ENCODE measurements around the gene DYSF.

Gene DYSF

DNA sequence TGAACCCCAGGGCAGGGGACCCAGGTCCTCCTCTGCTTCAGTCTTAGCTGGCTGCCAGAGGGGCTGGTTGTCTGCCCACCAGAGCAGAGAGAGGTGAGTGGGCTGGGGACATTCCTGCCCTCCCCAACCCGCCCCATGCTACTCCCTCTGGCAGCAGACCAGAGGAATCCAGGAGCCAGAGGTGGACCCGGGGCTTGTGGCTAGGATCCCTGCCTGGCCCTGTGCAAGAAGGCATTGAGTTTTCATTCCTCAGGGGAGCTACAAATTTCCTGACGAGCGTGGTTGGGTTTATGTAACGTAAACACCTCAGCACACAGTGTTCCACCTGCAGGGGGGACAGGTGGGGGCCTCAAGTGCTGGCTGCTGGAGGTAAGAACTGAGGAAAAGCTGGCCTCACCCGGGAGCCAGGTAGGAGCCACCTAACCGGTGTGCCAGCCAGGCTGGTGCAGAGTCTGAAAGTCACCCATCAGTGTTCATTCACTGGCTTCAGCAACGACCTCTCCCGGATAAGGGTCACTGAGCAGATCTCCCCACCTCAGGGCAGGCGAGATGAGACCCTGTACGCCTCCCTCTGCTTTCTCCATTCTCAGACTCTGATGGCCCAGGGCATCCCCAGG, 246.8 kb downstream of the DYSF start:
- no peak for TF ChIP-seq Cebpa-rat (IDR thresholded peaks at IDR 0.05)
- no peaks in the 10 kb centered on the region for H4K20me1 ChIP-seq
- H3K4me1 ChIP-seq: peaks cover 0 to 15% (median 3%) of the 10 kb centered on the region in 10 experiments; a peak in 6 of 20 replicates
- H3K27me3 ChIP-seq: no peaks in the 10 kb centered on the region
- no peaks in the 10 kb centered on the region for H3K9me3 ChIP-seq (replicated peaks in 1 of 11)
- no peak overlapping the region for H3K4me3 ChIP-seq
- no peak overlapping the region for H3K27ac ChIP-seq
- no peak overlapping the region for H3K9ac ChIP-seq
- H3K4me2 ChIP-seq: peak overlapping the region in 2 of 11 experiments; percentile 18 to 25; a peak in 3 of 22 replicates
- H3K36me3 ChIP-seq: no peaks in the 10 kb centered on the region

DNA sequence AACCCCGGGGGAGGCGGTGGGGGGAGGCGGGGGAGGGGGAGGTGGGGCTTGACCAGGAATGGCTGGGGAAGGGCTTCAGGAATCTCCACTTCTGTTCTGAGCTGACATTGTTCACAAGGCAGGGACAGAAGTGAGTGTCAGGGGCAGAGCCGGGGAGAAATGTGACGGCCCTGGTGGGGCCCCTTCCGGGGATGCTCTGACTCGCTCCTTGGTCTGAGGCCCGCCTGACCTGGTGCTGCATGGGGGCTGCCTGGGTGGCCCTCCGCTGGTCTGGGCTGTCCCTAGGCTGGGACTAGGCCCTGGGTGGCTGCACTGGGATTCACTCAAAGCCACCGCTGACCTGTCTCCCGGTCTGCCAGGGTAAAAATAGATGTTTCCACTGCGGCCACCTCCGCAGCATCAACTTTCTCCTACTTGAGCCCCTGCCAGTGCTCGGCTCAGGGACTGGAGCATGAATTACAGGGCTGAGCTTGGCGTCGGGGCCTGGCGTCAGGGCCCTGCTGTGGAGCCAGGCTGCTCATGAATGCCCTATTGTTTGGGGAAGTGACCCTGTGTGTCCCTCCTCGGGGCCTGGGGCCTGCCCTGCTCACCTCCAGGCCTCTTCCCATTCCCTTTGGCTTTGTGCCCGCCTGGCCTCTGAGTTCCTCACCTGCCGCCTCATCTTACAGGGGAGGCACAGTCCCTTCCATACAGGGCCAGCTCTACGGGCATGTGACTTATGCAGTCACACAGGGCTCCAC, 247.5 kb downstream of the DYSF start:
- no peaks in the 10 kb centered on the region for H4K20me1 ChIP-seq
- H3K4me2 ChIP-seq: no peak overlapping the region
- H3K9ac ChIP-seq: no peak overlapping the region
- H3K27me3 ChIP-seq: no peaks in the 10 kb centered on the region
- no peak overlapping the region for H3K4me3 ChIP-seq
- peaks cover 0 to 21% (median 10%) of the 10 kb centered on the region in 10 experiments; a peak in 12 of 20 replicates for H3K4me1 ChIP-seq
- H3K36me3 ChIP-seq: no peaks in the 10 kb centered on the region
- TF ChIP-seq Cebpa-rat (IDR thresholded peaks at IDR 0.05): no peak
- no peak overlapping the region for H3K27ac ChIP-seq
- H3K9me3 ChIP-seq (replicated peaks in 1 of 11): no peaks in the 10 kb centered on the region

DNA sequence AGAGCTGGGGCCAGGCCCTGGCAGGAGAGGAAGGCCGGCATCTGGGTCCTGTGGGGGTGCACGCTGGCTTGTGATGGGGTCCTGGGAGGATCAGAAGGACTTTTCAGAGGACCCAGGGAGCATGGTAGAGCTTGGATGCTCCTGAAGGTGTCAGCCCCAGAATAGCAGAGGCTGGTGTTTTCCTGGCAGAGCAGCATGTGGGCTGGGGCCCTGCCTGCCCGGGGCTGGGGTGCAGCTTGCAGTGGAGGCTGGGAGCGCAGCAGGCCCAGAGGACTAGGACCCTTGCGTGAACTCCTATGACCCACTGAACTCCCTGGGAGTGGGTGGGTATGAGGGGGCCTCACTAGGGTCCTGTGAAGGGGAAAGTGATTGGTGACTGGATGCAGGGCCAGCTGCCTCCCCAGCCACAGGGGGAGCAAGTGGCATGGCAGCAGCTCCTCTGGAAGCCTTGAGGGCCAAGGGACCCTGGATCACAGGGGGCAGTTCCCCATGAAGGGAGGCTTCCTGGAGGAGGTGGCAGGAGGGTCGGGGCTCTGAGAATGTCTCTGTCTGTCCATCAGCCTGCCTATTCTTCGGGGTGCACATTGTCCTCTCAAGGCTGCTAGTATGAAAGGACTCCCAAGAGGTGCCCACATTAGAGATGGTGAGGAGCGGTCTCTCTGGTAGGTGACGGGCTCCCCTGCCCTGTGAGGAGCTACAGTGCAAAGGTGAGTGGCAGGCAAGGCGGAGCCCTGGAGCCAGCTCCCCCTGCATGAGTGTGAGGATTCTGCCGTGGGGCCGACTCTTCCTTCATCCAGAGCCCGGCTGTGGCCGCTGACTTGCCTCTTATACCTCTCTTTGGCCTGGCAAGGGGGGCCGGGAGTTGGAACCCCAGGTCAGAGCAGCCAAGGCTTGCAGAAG, 249.0 kb downstream of the DYSF start:
- Histone ChIP-seq H3K9me3 (replicated peaks in 1 of 11) (no peaks in the 10 kb centered on the region), H3K27me3 (no peaks in the 10 kb centered on the region), H3K4me3 (no peak overlapping the region), H3K4me2 (no peak overlapping the region), H3K36me3 (no peaks in the 10 kb centered on the region), H4K20me1 (no peaks in the 10 kb centered on the region), H3K4me1 (peaks cover 0 to 25% (median 11%) of the 10 kb centered on the region in 10 experiments; a peak in 12 of 20 replicates), H3K27ac (no peak overlapping the region), H3K9ac (no peak overlapping the region)
- no peak for TF ChIP-seq Cebpa-rat (IDR thresholded peaks at IDR 0.05)

DNA sequence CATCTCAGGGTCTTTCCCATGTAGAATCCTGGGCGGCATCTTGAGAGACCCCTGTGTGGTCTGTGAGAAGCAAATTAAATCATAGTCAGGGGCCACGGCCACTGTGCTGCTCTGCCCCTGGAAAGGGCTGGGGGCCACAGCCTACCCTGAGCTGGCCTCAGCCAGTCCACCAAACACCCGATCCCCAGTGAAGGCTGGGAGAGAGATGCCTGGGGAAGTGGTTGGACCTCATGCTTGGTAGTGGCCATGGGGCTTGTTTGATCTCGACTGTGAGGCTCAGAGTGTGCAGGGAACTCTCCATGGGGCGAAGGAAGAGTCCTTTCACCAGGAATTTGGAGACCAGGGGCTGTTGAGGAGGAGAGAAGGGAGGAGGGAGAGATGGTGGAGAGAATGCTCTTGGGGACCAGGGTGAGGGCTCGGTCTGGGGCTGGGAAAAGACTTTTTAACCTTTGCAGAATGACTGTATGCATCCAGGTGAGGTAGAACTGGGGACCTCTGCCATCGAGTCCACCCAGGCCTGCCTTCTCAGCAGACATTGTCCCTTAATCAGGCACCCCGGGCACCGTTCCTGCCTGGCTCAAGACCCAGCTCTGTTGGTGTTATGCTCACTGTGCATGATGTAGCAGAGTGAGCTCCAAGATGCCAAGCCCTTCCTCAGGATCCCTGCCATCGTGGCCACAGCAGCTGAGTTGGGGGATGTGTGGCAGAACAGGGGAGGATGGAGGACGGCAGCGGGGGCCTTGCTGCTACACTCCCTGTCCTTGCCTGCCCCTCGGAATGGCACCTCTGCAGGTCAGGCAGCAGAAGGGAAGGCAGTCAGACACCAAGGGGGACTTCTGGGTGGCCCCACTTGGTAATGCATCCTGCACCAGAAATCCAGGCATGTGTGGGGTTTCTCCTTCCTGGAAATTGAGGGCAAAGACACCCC, 249.9 kb downstream of the DYSF start:
- Histone ChIP-seq H3K9me3 (replicated peaks in 1 of 11) (no peaks in the 10 kb centered on the region), H3K27me3 (no peaks in the 10 kb centered on the region), H3K36me3 (no peaks in the 10 kb centered on the region), H3K9ac (no peak overlapping the region), H3K4me2 (no peak overlapping the region), H3K27ac (no peak overlapping the region), H4K20me1 (no peaks in the 10 kb centered on the region), H3K4me1 (peaks cover 0 to 25% (median 11%) of the 10 kb centered on the region in 10 experiments; a peak in 12 of 20 replicates), H3K4me3 (no peak overlapping the region)
- TF ChIP-seq Cebpa-rat (IDR thresholded peaks at IDR 0.05): no peak

DNA sequence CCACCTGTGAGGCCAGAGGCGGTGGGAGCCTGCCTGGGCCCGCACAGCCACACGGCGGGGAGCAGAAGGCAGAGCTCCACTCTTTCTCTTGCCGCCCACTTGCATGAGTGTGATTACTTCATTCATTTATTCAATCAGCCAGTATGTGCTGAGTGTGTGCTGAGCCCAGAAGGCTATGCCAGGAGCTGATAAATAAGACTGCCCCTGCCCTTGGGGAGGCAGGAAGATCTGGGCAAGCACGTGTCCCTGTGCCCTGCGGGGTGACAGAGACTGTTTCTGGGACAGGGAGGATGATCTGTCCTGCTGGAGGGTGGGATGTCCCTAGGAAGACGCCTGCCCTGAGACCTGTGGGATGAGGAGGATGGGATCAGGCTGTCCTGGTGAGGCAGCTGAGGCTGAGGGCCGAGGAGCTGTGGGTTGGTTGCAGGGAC, 250.8 kb downstream of the DYSF start:
- Histone ChIP-seq H3K27me3 (no peaks in the 10 kb centered on the region), H3K36me3 (no peaks in the 10 kb centered on the region), H3K9ac (no peak overlapping the region), H3K4me2 (no peak overlapping the region), H3K27ac (no peak overlapping the region), H3K9me3 (replicated peaks in 1 of 11) (no peaks in the 10 kb centered on the region), H3K4me3 (no peak overlapping the region), H3K4me1 (peaks cover 0 to 25% (median 11%) of the 10 kb centered on the region in 10 experiments; a peak in 12 of 20 replicates), H4K20me1 (no peaks in the 10 kb centered on the region)
- TF ChIP-seq Cebpa-rat (IDR thresholded peaks at IDR 0.05): no peak

DNA sequence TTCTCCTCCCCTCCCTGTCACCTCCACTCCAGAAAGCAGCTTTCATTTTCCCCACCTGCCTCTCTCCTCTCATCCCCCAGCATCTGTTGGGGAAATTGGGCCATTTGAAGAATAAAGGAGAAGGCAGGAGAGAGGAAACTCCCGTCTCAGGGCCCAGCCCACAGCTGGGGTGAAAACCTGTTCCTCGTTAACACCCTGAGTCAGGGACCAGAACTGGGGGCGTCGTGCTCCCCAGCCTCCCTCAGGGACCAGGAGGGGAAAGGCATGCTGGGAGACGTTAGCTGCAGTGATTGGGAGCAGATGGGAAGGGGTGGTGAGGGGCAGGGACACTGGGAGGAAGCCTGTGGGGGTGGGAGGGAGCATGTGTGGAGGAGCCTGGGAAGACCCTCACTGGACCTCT, 251.3 kb downstream of the DYSF start:
- Histone ChIP-seq H3K4me3 (no peak overlapping the region), H4K20me1 (no peaks in the 10 kb centered on the region), H3K36me3 (no peaks in the 10 kb centered on the region), H3K4me1 (peaks cover 0 to 22% (median 11%) of the 10 kb centered on the region in 10 experiments; a peak in 12 of 20 replicates), H3K27ac (no peak overlapping the region), H3K27me3 (no peaks in the 10 kb centered on the region), H3K4me2 (no peak overlapping the region; a peak in 1 of 22 replicates), H3K9ac (no peak overlapping the region), H3K9me3 (replicated peaks in 1 of 11) (no peaks in the 10 kb centered on the region)
- TF ChIP-seq Cebpa-rat (IDR thresholded peaks at IDR 0.05): no peak

DNA sequence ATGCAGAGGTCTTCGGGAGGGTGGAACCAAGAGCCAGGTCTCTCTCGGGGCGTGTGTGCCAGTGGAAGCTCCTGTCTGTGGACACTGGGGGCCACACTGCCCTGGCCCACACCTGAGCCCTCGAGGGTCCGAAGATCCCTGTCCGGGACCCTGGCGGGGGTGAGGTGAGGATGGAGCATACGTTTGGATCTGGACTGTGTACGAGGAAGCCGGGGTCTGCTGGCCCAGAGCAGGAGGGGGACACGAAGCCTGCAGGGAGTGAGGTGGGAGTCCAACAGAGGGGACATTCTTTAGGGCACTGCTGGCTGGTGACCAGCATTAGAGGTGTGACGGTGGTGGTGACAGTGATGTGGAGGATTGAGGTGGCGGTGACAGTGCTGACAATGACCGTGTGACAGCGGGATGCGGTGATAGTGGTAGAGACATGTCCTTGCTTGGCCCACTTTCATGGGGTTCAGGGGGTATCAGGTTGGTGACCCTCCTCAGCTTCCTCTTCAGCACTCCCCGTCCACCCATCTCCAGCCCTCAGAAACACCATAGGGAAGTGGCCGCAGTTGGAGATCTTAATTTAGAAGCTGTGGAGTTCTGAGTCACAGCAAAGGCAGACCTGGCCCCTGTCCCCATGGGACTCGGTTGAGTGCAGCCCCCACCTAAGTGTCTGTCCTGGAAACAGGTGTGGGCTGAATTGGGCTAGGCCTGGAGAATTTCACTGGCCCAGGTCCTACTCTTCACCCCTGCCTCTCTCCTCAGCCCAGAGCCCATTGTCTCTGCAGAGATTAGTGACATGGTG, 252.0 kb downstream of the DYSF start:
- peaks cover 0 to 19% (median 9%) of the 10 kb centered on the region in 10 experiments; a peak in 11 of 20 replicates for H3K4me1 ChIP-seq
- no peak overlapping the region for H3K9ac ChIP-seq
- H3K9me3 ChIP-seq (replicated peaks in 1 of 11): no peaks in the 10 kb centered on the region
- no peak overlapping the region for H3K27ac ChIP-seq
- no peaks in the 10 kb centered on the region for H3K36me3 ChIP-seq
- H3K4me2 ChIP-seq: peak overlapping the region in 10 of 11 experiments; percentile 4 to 37 (median 20); a peak in 8 of 22 replicates
- H4K20me1 ChIP-seq: no peaks in the 10 kb centered on the region
- no peak for TF ChIP-seq Cebpa-rat (IDR thresholded peaks at IDR 0.05)
- no peak overlapping the region for H3K4me3 ChIP-seq
- H3K27me3 ChIP-seq: no peaks in the 10 kb centered on the region

DNA sequence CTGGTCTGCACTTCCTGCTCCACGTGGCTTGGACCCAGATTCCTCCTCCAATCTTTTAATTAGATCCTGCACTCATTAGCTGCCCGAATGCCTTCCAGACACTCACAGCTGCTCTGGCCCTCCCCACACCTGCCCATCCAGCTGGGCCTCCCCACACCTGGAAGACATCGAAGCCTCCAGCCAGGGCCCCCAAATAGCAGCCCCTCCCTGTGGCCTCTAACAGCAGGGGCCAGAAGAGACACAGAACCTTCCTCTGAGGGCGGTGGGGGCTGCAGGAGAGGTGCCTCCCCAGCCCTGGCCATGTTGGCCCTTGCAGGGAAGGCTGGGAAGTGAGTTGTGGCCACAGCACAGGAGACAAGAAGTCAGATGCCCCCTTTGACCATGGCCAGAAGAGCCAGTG, 252.8 kb downstream of the DYSF start:
- Histone ChIP-seq H3K27ac (no peak overlapping the region), H3K4me1 (peaks cover 0 to 19% (median 9%) of the 10 kb centered on the region in 10 experiments; a peak in 11 of 20 replicates), H3K4me2 (peak overlapping the region in 5 of 11 experiments; percentile 16 to 37 (median 29); a peak in 2 of 22 replicates), H3K9ac (no peak overlapping the region), H4K20me1 (no peaks in the 10 kb centered on the region), H3K27me3 (no peaks in the 10 kb centered on the region), H3K9me3 (replicated peaks in 1 of 11) (no peaks in the 10 kb centered on the region), H3K36me3 (no peaks in the 10 kb centered on the region), H3K4me3 (no peak overlapping the region)
- no peak for TF ChIP-seq Cebpa-rat (IDR thresholded peaks at IDR 0.05)

All from BLaER1 treated with 17β-estradiol and CSF1 and Interleukin-3, amounts not matched to agents 10 nM and 100 nM (cell line).